Vagina (tissue), 2 donors: ENCODE data around the gene JAKMIP1. TPM values are rescaled to one million over a fixed set of nuclear protein-coding genes. Genes with fewer than 3 reads are reported as not detected.

ENCODE experiments used
- DNase-seq, 2 donors: peaks; one replicate each; pipeline ENCODE4 v3.0.0-alpha.2; 2017; ENCODE audit errors: extremely low spot score in 2 of 2
- H3K27ac ChIP-seq: fragments of 200-600 bp; sonication (generic); one replicate; pipeline ENCODE4 v1.5.1; 2019
- H3K27me3 ChIP-seq: fragments of 200-600 bp; sonication (generic); one replicate; pipeline ENCODE4 v1.5.1; 2019
- H3K36me3 ChIP-seq, 2 donors: fragments of 200-600 bp; sonication (generic); one replicate each; pipeline ENCODE4 v1.5.1; 2017 to 2019
- H3K4me1 ChIP-seq: fragments of 200-600 bp; sonication (generic); one replicate; pipeline ENCODE4 v1.5.1; 2019
- H3K4me3 ChIP-seq, 2 donors: fragments of 200-600 bp; sonication (generic); 1 replicate in 1 of 2; 2 replicates in 1 of 2; pipeline ENCODE4 v1.5.1; 2016 to 2019
- H3K9me3 ChIP-seq: fragments of 200-600 bp; sonication (generic); one replicate; pipeline ENCODE4 v1.5.1; 2019
- CTCF ChIP-seq, 3 experiments: fragments of 450-650 bp in 2 of 3; fragments of 200-600 bp in 1 of 3; sonication (generic) in 1 of 3; IDR thresholded peaks; one replicate each; pipeline ENCODE4 v1.5.1; 2017 to 2019; ENCODE audit warnings: antibody characterized with exemption in 3 of 3, mild to moderate bottlenecking in 2 of 3, moderate library complexity in 2 of 3
- POLR2A ChIP-seq, 2 donors: fragments of 450-650 bp; IDR thresholded peaks; one replicate each; pipeline ENCODE4 v1.6.1; 2017; ENCODE audit warnings: antibody characterized with exemption in 2 of 2, mild to moderate bottlenecking in 2 of 2, moderate library complexity in 2 of 2
- POLR2AphosphoS5 ChIP-seq, 2 donors: sonication (generic); formaldehyde crosslinking; IDR thresholded peaks; one replicate each; pipeline ENCODE4 v1.9.0; 2017; ENCODE audit warnings: antibody characterized with exemption in 2 of 2, mild to moderate bottlenecking in 2 of 2, low read depth in 1 of 2; ENCODE audit not compliant: insufficient read depth in 1 of 2
- intact Hi-C: fragments of 100-400 bp; cut with DNase I; formaldehyde crosslinking; loops from one replicate; pipeline ENCODE4 v1.15.1; 2023
- total RNA-seq: library from RNA; depleted of rRNA; stranded (reverse); fragments of >200 nt; gene quantifications from one replicate; pipeline ENCODE4 v1.2.3, GENCODE V29; 2016

JAKMIP1 gene
- total RNA-seq, 1 donor from 2014 or later = 5.2 TPM

- peaks cover 18% of the 10 kb centered on the region for H3K4me1 ChIP-seq
- DNase-seq = no peak
- H3K36me3 ChIP-seq = no peaks in the 10 kb centered on the region
- no peak overlapping the region for H3K4me3 ChIP-seq
- no peak overlapping the region for H3K27ac ChIP-seq
- TF ChIP-seq CTCF (IDR thresholded peaks at IDR 0.05) (no peak), POLR2A (IDR thresholded peaks at IDR 0.05) (no peak), POLR2AphosphoS5 (IDR thresholded peaks at IDR 0.05; ENCODE audit: insufficient read depth in 1 of 2, low read depth in 1 of 2) (no peak)
- intact Hi-C loops = no loop called here
- no peaks in the 10 kb centered on the region for H3K27me3 ChIP-seq
- H3K9me3 ChIP-seq = no peaks in the 10 kb centered on the region
These were observed 1.3 kb upstream of the JAKMIP1 start for GRCh38 chr4:6201580-6202091.

GRCh38 chr4:6200922-6201362 is 593 bp upstream of the JAKMIP1 start:
- Histone ChIP-seq H3K4me1 (peaks cover 18% of the 10 kb centered on the region), H3K9me3 (no peaks in the 10 kb centered on the region), H3K36me3 (no peaks in the 10 kb centered on the region), H3K4me3 (peak overlapping the region; percentile 46 to 48), H3K27ac (no peak overlapping the region), H3K27me3 (no peaks in the 10 kb centered on the region)
- TF ChIP-seq POLR2AphosphoS5 (IDR thresholded peaks at IDR 0.05; ENCODE audit: insufficient read depth in 1 of 2, low read depth in 1 of 2) (no peak), POLR2A (IDR thresholded peaks at IDR 0.05) (no peak), CTCF (IDR thresholded peaks at IDR 0.05) (no peak)
- intact Hi-C loops = no loop called here
- no peak for DNase-seq

GRCh38 chr4:6199422-6199921 is 877 bp downstream of the JAKMIP1 start:
- intact Hi-C loops = no loop called here
- no peak for DNase-seq
- H3K27me3 ChIP-seq = no peaks in the 10 kb centered on the region

GRCh38 chr4:6198768-6199421 is 1.5 kb downstream of the JAKMIP1 start:
- peak overlapping the region; percentile 46 to 48 for H3K4me3 ChIP-seq
- H3K9me3 ChIP-seq = no peaks in the 10 kb centered on the region
- peaks cover 18% of the 10 kb centered on the region for H3K4me1 ChIP-seq
- intact Hi-C loops = no loop called here
- TF ChIP-seq CTCF (IDR thresholded peaks at IDR 0.05) = no peak
- no peak for TF ChIP-seq POLR2A (IDR thresholded peaks at IDR 0.05)
- TF ChIP-seq POLR2AphosphoS5 (IDR thresholded peaks at IDR 0.05; ENCODE audit: insufficient read depth in 1 of 2, low read depth in 1 of 2) = no peak
- no peaks in the 10 kb centered on the region for H3K27me3 ChIP-seq
- DNase-seq = no peak
- H3K27ac ChIP-seq = no peak overlapping the region
- no peaks in the 10 kb centered on the region for H3K36me3 ChIP-seq

More at GRCh38 chr4:6199422-6199921, 877 bp downstream of the JAKMIP1 start:
- Histone ChIP-seq H3K27ac (no peak overlapping the region), H3K36me3 (no peaks in the 10 kb centered on the region), H3K9me3 (no peaks in the 10 kb centered on the region), H3K4me1 (peaks cover 18% of the 10 kb centered on the region), H3K4me3 (peak overlapping the region; percentile 46 to 48)
- TF ChIP-seq CTCF (IDR thresholded peaks at IDR 0.05) = no peak
- TF ChIP-seq POLR2A (IDR thresholded peaks at IDR 0.05) = no peak
- TF ChIP-seq POLR2AphosphoS5 (IDR thresholded peaks at IDR 0.05; ENCODE audit: insufficient read depth in 1 of 2, low read depth in 1 of 2) = no peak

GRCh38 chr4:6198278-6198677 is 2.1 kb downstream of the JAKMIP1 start:
- Histone ChIP-seq H3K9me3 (no peaks in the 10 kb centered on the region), H3K36me3 (no peaks in the 10 kb centered on the region), H3K27me3 (no peaks in the 10 kb centered on the region), H3K27ac (no peak overlapping the region), H3K4me3 (peak overlapping the region in 1 of 2 donors; percentile 5), H3K4me1 (peaks cover 18% of the 10 kb centered on the region)
- TF ChIP-seq CTCF (IDR thresholded peaks at IDR 0.05) (no peak), POLR2A (IDR thresholded peaks at IDR 0.05) (no peak), POLR2AphosphoS5 (IDR thresholded peaks at IDR 0.05; ENCODE audit: insufficient read depth in 1 of 2, low read depth in 1 of 2) (no peak)
- intact Hi-C loops = no loop called here
- no peak for DNase-seq
